HFFc6 (cell line): ENCODE data around the gene MFSD12. TPM values are rescaled to one million over a fixed set of nuclear protein-coding genes. Genes with fewer than 3 reads are reported as not detected.
"Not testable (repeated sequence)": the region's sequence is repeated elsewhere in the genome, so short reads cannot be mapped to it uniquely, and the experiment has no call there.

Source experiments
- DNase-seq: peaks from one replicate; pipeline ENCODE4 v3.0.0-alpha.2; 2018
- H3K27ac Mint-ChIP-seq: 2 replicates; pipeline ENCODE4 v1.8.0; 2020; ENCODE audit warnings: mild to moderate bottlenecking, mixed read lengths
- H3K27me3 Mint-ChIP-seq: 2 replicates; pipeline ENCODE4 v1.8.0; 2021; ENCODE audit warnings: mild to moderate bottlenecking, moderate library complexity, mixed read lengths; ENCODE audit not compliant: insufficient read depth
- H3K36me3 Mint-ChIP-seq: 2 replicates; pipeline ENCODE4 v1.8.0; 2021; ENCODE audit warnings: low read depth, mixed read lengths
- H3K4me1 Mint-ChIP-seq: 2 replicates; pipeline ENCODE4 v1.8.0; 2020; ENCODE audit warnings: low read depth, mixed read lengths
- H3K4me3 Mint-ChIP-seq: 2 replicates; pipeline ENCODE4 v1.8.0; 2020; ENCODE audit warnings: mild to moderate bottlenecking, moderate library complexity, mixed read lengths
- H3K9me3 Mint-ChIP-seq: 2 replicates; pipeline ENCODE4 v1.8.0; 2020; ENCODE audit warnings: mild to moderate bottlenecking, mixed read lengths
- total RNA-seq, 6 experiments: library from RNA; stranded (reverse); fragmentation: NEBNext Ultra II Directional; extraction: Animal tissue kit (Norgen Biotek cat#: 25700); gene quantifications; 2 replicates in 1 of 6; 3 replicates in 5 of 6; pipeline ENCODE4 v1.2.3, GENCODE V29; 2021
- TF ChIP-seq, protein P1 (sequence below): fragments of 200-600 bp; sonication (generic); IDR thresholded peaks from 2 replicates; pipeline ENCODE4 v1.5.0; 2021; ENCODE audit warnings: antibody characterized with exemption, mild to moderate bottlenecking

Gene MFSD12
- total RNA-seq, 6 experiments from 2014 or later: 75.1 to 101 (median 79.6) TPM

DNA sequence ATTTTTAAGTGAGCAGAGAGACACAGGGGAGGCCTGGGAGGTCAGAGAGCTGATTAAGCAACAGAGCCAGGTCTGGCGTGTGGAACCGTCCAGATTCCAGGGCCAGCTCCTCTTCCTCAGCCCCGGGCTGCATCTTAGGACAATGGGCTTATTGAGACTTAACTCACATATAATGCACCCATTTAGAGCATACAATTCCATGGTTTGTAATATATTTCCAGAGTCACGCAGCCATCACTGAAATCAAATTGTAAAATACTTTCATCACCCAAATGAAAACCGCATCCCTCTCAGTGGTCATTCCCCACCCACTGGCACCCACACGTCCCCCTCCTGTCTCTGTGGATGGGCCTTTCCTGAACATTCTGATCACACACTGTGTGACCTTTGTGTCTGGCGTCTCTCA is 13.2 kb upstream of the MFSD12 start:
- H3K4me3 Mint-ChIP-seq: no peak overlapping the region
- H3K4me1 Mint-ChIP-seq: peaks cover 17% of the 10 kb centered on the region
- H3K36me3 Mint-ChIP-seq: peaks cover 13% of the 10 kb centered on the region
- TF ChIP-seq, protein P1, sequence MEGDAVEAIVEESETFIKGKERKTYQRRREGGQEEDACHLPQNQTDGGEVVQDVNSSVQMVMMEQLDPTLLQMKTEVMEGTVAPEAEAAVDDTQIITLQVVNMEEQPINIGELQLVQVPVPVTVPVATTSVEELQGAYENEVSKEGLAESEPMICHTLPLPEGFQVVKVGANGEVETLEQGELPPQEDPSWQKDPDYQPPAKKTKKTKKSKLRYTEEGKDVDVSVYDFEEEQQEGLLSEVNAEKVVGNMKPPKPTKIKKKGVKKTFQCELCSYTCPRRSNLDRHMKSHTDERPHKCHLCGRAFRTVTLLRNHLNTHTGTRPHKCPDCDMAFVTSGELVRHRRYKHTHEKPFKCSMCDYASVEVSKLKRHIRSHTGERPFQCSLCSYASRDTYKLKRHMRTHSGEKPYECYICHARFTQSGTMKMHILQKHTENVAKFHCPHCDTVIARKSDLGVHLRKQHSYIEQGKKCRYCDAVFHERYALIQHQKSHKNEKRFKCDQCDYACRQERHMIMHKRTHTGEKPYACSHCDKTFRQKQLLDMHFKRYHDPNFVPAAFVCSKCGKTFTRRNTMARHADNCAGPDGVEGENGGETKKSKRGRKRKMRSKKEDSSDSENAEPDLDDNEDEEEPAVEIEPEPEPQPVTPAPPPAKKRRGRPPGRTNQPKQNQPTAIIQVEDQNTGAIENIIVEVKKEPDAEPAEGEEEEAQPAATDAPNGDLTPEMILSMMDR: no peak
- no peak overlapping the region for H3K27ac Mint-ChIP-seq
- DNase-seq: no peak
- H3K27me3 Mint-ChIP-seq: peaks cover 3% of the 10 kb centered on the region
- H3K9me3 Mint-ChIP-seq: no peaks in the 10 kb centered on the region

DNA sequence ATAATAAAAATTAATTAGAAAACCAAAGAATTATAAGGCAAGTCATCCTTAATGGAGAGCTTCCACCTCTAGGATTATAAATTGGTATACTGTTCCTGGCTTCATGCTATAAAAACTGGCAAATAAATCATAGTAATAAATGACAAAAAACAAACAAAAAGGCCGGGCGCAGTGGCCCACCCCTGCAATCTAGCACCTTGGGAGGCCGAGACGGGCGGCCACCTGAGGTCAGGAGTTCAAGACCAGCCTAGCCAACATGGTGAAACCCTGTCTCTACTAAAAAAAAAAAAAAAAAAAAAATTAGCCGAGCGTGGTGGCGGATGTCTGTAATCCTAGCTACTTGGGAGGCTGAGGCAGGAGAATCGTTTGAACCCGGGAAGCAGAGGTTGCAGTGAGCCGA is 12.7 kb upstream of the MFSD12 start:
- H3K4me1 Mint-ChIP-seq: peaks cover 13% of the 10 kb centered on the region
- H3K27me3 Mint-ChIP-seq, DNase-seq, H3K9me3 Mint-ChIP-seq, H3K4me3 Mint-ChIP-seq, H3K27ac Mint-ChIP-seq, H3K36me3 Mint-ChIP-seq: not testable (repeated sequence)

DNA sequence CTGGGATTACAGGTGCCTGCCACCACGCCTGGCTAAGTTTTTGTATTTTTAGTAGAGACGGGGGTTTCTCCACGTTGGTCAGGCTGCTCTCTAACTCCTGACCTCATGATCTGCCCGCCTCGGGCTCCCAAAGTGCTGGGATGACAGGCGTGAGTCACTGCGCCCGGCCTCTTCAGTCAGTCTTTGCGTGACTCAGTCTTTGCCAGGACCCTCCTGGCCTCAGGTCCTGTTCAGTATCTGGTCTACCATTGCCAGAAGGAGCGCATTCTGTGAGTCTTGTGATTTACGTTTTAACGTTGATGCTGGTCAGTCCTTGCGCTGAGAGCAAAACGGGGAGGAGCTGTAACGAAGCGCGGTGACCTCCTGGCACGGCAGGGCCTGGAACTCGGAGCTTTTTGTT is 7.8 kb upstream of the MFSD12 start:
- H3K9me3 Mint-ChIP-seq: no peaks in the 10 kb centered on the region
- H3K36me3 Mint-ChIP-seq: no peaks in the 10 kb centered on the region
- H3K4me3 Mint-ChIP-seq: no peak overlapping the region
- H3K27ac Mint-ChIP-seq: peak overlapping the region; percentile 49; the same call in 1 of the 2 replicates
- TF ChIP-seq, protein P1: no peak
- peaks cover 4% of the 10 kb centered on the region; the same call in 1 of the 2 replicates for H3K27me3 Mint-ChIP-seq
- no peaks in the 10 kb centered on the region; the same call in 1 of the 2 replicates for H3K4me1 Mint-ChIP-seq
- DNase-seq: no peak

DNA sequence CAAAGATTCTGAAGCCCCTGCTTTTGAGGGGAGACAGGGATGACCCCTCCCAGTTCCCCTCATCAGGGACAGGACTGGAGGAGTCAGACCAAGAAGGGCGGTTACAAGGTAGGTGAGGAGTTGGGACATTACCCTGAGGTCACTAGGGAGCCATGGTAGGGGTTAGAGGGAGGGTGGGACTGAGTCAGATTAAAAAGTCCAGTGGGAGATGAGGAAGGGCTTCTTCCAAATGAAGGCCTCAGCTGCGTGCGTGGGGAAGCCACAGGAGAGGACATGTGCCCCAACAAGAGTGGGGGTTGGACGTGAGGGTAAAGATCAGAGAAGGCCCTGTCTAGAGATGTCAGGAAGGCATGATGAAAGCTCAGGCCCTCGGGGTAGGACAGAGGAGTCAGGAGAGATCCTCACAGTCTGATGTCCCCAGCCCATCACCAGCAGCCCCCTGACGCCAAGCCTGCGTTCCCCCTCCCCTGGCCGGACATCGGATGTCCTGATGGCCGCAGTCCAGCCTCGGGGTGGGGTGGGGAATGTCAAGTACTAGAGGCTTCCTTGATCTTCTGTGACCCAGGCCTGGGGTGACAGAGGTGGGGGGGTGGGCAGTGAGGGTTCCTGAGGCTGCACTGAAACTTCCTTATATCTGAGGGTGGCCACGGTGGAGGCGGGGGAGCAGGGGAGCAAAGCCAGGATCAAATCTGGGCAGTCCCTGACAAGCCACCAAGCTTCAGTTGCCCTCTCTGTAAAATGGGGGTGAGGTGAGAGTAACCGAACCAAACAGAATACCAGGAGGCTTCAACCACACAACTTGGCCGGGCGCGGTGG is 6.5 kb upstream of the MFSD12 start:
- Mint-ChIP-seq H3K27me3 (peaks cover 4% of the 10 kb centered on the region; the same call in 1 of the 2 replicates), H3K4me1 (no peaks in the 10 kb centered on the region; the same call in 1 of the 2 replicates), H3K36me3 (no peaks in the 10 kb centered on the region), H3K9me3 (no peaks in the 10 kb centered on the region), H3K4me3 (no peak overlapping the region), H3K27ac (no peak overlapping the region)
- TF ChIP-seq, protein P1: no peak
- no peak for DNase-seq

DNA sequence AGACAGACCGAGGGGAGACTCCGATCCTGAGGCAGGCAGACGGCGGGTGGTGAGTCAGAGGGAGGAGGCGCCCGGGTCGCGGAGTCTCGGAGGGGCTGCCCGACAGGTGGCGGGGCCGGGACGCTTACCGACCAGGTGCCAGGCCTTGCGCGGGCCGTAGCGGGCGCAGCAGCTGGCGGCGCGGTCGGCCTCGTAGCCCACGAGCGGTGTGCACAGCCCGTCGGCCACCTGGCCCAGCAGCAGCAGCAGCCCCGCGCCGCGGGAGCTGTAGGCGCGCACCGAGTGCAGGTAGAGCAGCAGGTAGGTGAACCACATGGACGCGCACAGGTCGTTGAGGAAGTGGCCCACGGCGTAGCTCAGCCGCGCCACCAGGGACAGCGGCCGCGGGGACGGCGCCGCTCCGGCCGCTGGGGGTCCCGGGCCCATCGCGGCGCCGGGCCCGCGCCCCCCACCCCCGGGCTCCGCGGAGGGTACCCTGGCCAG is 367 bp downstream of the MFSD12 start:
- H3K4me1 Mint-ChIP-seq: peaks cover 25% of the 10 kb centered on the region
- H3K27ac Mint-ChIP-seq: peak overlapping the region; percentile 77
- DNase-seq: peak; percentile 29
- peak overlapping the region; percentile 98 for H3K4me3 Mint-ChIP-seq
- peaks cover 1% of the 10 kb centered on the region; the same call in 1 of the 2 replicates for H3K27me3 Mint-ChIP-seq
- no peaks in the 10 kb centered on the region for H3K9me3 Mint-ChIP-seq
- H3K36me3 Mint-ChIP-seq: peaks cover 3% of the 10 kb centered on the region; the same call in 1 of the 2 replicates
- TF ChIP-seq, protein P1: peak; percentile 35; the same call in 1 of the 2 replicates

DNA sequence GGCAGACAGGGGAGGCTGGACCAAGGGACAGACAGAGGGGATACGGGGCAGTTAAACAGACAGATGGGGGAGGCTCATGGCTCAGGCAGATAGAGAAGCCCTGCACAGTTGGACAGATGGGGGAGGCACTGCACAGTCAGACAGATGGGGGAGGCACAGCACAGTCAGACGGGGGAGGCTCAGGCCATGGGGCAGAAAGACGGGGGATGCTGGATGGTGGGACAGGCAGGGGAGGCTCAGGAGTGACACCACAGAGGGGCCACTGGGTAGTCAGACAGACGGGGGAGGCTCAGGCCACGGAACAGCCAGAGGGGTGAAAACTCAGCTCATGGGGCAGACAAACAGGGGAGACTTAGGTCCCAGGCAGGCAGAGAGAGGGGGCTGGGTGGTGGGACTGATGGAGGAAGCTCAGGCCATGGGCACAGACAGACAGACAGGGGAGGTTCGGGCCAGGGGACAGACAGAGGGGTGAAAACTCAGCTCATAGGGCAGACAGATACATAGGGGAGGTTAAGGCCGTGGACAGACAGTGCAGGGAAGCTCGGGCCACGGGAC is 886 bp downstream of the MFSD12 start:
- no peak for DNase-seq
- peak overlapping the region; percentile 77 for H3K27ac Mint-ChIP-seq
- H3K36me3 Mint-ChIP-seq: peaks cover 3% of the 10 kb centered on the region; the same call in 1 of the 2 replicates
- peaks cover 25% of the 10 kb centered on the region for H3K4me1 Mint-ChIP-seq
- H3K4me3 Mint-ChIP-seq: peak overlapping the region; percentile 98
- H3K27me3 Mint-ChIP-seq: peaks cover 1% of the 10 kb centered on the region
- no peaks in the 10 kb centered on the region for H3K9me3 Mint-ChIP-seq
- TF ChIP-seq, protein P1: no peak
